Femur (tissue), 1 donor: ENCODE measurements around the gene VPS26C.

Experiments
- DNase-seq: peaks from one replicate; pipeline ENCODE4 v3.0.0-alpha.2; 2017

Gene VPS26C

DNA sequence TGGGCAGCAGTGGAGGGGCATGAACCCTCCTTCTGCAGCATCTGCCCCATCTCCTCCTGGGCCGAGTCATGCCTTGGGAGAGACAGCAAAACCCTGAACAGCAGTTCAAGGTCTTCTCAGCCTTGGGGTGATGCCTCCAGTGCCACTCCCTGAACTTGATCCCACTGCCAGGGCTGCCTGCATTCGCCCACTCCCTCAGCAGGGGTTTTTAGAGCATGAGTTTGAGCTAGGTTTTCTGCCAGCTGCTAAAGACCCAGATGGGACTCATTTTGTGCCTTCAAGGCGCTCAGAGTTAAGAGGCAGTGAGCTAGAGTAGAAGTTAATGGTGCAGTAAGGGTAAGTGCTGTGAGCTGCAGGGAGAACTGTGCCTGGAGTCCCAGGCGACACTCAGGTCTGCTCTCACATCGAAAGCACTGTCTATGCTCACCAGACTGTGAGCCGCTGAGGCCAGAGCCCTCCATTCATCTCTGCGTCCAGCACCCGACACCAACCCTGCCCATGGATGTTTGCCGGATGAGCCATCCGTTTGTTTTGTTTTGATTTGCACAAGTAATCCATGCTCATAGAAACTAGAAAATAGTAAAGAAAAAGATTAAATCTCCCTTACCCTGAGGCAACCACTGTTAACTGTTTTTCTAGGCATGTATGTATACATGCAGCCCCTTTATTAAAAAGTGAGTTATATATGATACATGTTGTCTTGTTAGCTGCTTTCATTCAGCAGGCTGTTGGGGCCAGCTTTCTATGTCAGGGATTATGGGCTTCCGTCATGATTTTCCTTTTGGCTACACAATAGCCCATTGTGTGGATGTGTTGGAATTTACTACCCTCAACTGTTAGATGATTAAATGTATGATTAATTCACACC is 67.8 kb downstream of the VPS26C start:
- DNase-seq, result no peak

- no peak for DNase-seq
Measured at GRCh38 chr21:37197746-37198145, 69.4 kb downstream of the VPS26C start.

- DNase-seq, result no peak
Measured at GRCh38 chr21:37196847-37197246, 70.3 kb downstream of the VPS26C start.

DNA sequence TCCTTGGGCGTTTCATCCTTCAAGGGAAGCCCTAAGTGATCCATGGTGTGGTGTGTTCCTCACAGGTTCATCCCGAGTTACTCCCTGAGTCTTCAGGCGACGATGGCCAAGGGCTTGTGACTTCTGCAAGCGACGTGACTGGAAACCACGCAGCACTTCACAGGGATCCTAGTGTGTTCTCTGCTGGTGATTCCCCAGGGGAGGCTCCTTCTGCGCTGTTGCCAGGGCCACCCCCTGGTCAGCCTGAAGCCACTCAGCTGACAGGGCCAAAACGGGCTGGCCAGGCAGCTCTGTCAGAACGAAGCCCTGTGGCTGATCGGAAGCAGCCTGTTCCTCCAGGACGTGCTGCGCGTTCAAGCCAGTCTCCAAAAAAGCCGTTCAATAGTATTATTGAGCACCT is 71.5 kb downstream of the VPS26C start:
- no peak for DNase-seq

DNA sequence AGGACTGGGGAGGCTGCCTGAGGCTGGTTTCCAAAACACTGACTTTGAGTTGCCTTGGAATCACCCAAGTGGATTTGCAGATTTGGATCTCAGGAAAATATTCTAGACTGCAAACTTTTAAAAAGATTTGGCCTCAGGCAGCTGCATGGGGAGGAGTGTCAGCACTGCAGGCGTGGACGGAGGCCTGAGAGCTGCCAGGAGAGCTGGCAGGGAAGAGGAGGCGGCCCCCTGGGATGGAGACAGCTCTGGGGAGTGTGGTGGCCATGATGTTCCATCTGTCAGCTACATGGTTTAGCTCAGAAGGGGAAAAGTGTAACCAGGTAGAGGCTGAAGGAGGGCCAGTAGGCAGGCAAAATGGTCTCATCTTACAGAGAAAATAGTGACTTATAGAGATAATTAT is 72.1 kb downstream of the VPS26C start:
- DNase-seq, result no peak

- DNase-seq, result no peak
Measured at GRCh38 chr21:37193676-37194075, 73.5 kb downstream of the VPS26C start.

- DNase-seq, result no peak
Measured at GRCh38 chr21:37193006-37193405, 74.1 kb downstream of the VPS26C start.

- no peak for DNase-seq
Measured at GRCh38 chr21:37192019-37192418, 75.1 kb downstream of the VPS26C start.

GRCh38 chr21:37188825-37189224 is 78.3 kb downstream of the VPS26C start:
- no peak for DNase-seq

DNA sequence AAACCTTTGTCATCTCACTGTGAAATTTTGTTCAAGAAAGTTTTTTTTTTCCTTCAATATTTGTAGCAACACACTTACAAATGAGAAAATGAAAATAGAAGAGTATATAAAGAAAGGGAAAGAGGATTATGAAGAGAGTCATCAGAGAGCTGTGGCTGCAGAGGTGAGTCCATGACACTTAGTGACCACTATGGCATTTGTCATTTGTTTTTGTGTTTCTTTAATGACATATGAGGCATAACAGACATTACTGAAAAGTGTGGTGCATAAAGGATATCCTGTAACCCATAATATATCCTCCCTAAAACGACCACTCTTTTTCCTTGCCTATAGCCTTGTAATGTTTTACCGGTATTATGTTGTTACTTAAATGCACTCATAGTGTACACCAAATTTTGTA is 80.2 kb downstream of the VPS26C start:
- DNase-seq, result no peak

- DNase-seq, result no peak
Measured at GRCh38 chr21:37184784-37185593, 82.1 kb downstream of the VPS26C start.

- no peak for DNase-seq
Measured at GRCh38 chr21:37183749-37184148, 83.4 kb downstream of the VPS26C start.

DNA sequence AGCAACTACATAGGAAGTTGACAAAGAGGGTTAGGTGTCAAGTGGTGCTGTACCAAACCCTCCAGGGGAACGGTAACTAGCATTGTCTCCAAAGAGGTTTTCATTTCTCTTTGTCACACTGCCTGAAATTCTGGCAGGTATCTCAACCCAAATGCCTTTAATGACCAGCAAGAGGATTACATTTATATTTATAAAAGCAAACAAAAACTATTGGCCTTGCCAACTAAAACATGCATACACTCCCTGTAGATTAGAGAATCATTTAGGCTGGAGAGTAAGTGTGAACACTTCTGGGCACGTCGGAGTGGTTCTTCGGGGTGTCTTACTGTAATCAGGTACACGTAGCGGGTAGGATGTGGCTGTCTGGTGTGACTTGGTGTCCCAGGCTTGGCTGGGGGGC is 84.9 kb downstream of the VPS26C start:
- no peak for DNase-seq

DNA sequence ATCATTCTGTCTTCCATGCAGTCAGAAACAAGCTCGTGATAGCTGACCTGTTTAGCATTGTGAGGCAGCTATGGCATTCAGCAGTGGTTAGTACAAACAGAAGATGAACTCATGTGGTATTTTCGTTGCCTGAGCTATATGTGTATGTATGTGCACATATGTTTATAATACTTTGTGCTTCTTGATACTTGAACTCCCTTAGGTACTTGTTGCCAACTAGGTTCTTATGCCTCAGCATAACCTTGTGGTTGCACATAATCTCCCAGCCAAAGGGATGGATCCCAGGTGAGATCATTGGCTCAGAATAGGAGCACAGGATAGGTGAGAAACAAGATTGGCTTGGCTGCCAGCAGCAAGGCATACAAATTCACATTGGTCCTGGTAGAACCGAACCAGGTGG is 86.1 kb downstream of the VPS26C start:
- no peak for DNase-seq

DNA sequence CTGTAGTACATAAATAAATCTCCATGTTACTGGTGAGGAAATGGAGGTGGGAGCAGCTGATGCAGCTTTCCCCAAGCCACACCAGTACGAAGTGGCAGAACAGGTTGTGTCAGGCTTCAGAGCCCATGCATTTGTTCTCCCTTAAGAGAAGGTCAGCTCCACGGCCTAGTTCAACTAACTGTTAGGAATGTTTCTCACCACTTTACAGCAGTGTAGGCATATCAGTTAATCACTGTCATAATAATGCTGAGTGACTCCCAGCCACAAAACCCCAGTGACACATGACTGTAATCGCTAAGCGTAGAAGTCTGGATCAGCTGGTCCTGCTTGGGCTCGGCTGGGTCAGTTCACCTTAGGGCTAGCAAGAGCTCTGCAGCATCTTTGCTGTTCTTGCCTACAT is 90.4 kb downstream of the VPS26C start:
- no peak for DNase-seq
